ENCODE results near the gene NINL. TPM values are rescaled to one million over a fixed set of nuclear protein-coding genes. Genes with fewer than 3 reads are reported as not detected.

NINL gene
- total and polyA plus RNA-seq, 2 of the 8 experiments (the other 6 are each of a cell fraction or from before 2014, with no cell fraction given): 15.3 to 30.0 TPM

- Histone ChIP-seq H3K27ac (ENCODE audit: low read depth, low read length) (no peak overlapping the region), H3K9me3 (ENCODE audit: insufficient read depth in 2 of 2, low read depth in 1 of 2, low read length in 1 of 2) (no peaks in the 10 kb centered on the region), H3K4me3 (ENCODE audit: extremely low read depth in 1 of 4, insufficient read depth in 2 of 4, low read depth in 3 of 4, low read length in 4 of 4) (no peak overlapping the region), H3K56ac (replicated peaks; ENCODE audit: insufficient read length, low read depth, low read length) (no peak overlapping the region), H3K18ac (ENCODE audit: extremely low read depth, low read length) (no peak overlapping the region), H3K27me3 (replicated peaks in 1 of 4; ENCODE audit: control insufficient read depth in 3 of 4, extremely low read depth in 1 of 4, insufficient read depth in 3 of 4, low read length in 3 of 4) (no peaks in the 10 kb centered on the region), H2BK12ac (ENCODE audit: low read depth, low read length) (no peak overlapping the region), H3K79me1 (ENCODE audit: low read depth, low read length) (peaks cover 13% of the 10 kb centered on the region), H3K4ac (replicated peaks; ENCODE audit: insufficient read length, low read depth, low read length) (no peak overlapping the region), H4K5ac (ENCODE audit: insufficient read length, low read depth, low read length) (no peak overlapping the region), H4K20me1 (replicated peaks in 1 of 2; ENCODE audit: control insufficient read depth in 1 of 2, insufficient read depth in 2 of 2, low read length in 2 of 2) (peaks cover 3 to 23% of the 10 kb centered on the region in 2 experiments), H3K36me3 (ENCODE audit: control insufficient read depth in 2 of 4, insufficient read depth in 4 of 4, low read length in 3 of 4) (no peaks in the 10 kb centered on the region), H3K4me1 (replicated peaks in 1 of 4; ENCODE audit: control insufficient read depth in 3 of 4, insufficient read depth in 4 of 4, low read length in 3 of 4) (peaks cover 0 to 2% (median 0%) of the 10 kb centered on the region in 4 experiments; a peak in 1 of 7 replicates), H3K23me2 (ENCODE audit: low read depth, low read length) (no peaks in the 10 kb centered on the region), H3K14ac (ENCODE audit: insufficient read length) (no peak overlapping the region), H2BK120ac (replicated peaks; ENCODE audit: low read depth, low read length) (no peak overlapping the region), H3K79me2 (ENCODE audit: control insufficient read depth in 1 of 2, insufficient read depth in 2 of 2, low read length in 2 of 2) (peaks cover 0 to 80% of the 10 kb centered on the region in 2 experiments), H4K91ac (replicated peaks; ENCODE audit: insufficient read length, low read length) (no peak overlapping the region), H2AK5ac (ENCODE audit: low read depth, low read length) (no peak overlapping the region), H2BK15ac (ENCODE audit: low read length) (no peak overlapping the region), H2BK20ac (ENCODE audit: low read length) (no peak overlapping the region), H3K23ac (ENCODE audit: insufficient read length) (no peak overlapping the region), H3K4me2 (ENCODE audit: insufficient read depth in 1 of 2, low read depth in 2 of 2, low read length in 2 of 2) (no peak overlapping the region), H3K9ac (replicated peaks in 1 of 4; ENCODE audit: extremely low read depth in 1 of 4, low read depth in 3 of 4, low read length in 3 of 4) (no peak overlapping the region), H4K8ac (ENCODE audit: extremely low read depth, insufficient read depth, low read length) (no peak overlapping the region), H2BK5ac (ENCODE audit: low read depth, low read length) (no peak overlapping the region), H2AFZ (ENCODE audit: low read length) (no peak overlapping the region)
- DNase-seq (ENCODE audit: low read depth in 1 of 2, low spot score in 2 of 2) (no peak), FAIRE-seq (no peak)
- POLR2A ChIA-PET (ENCODE audit: partially characterized antibody): interaction anchor here (0.6 to 2.3 kb wide), 2 partner anchors 10 to 48 kb away, joined by 3 to 19 read pairs; partner anchors contain the start of gene NINL
- CTCF ChIA-PET (ENCODE audit: partially characterized antibody): interaction anchor here (1.1 to 2.0 kb wide), 4 partner anchors 77 to 286 kb away, joined by 3 to 10 read pairs (median 6); no protein-coding TSS in a partner anchor
- WGBS, 2 experiments (ENCODE audit: extremely low coverage in 1 of 2, insufficient coverage in 1 of 2, insufficient read length in 1 of 2, insufficient replicate concordance in 2 of 2, low coverage in 1 of 2, low lambda C conversion rate in 2 of 2, missing lambda C conversion rate in 1 of 2): 89% methylated on average over 6 of the region's 6 CpGs; no CpG with 5 or more reads in 1 of the 2 experiments
- TF ChIP-seq RAD21 (IDR thresholded peaks at IDR 0.05 in 1 of 2, conservative IDR thresholded peaks at IDR 0.05 in 1 of 2; ENCODE audit: low read depth in 2 of 2, low read length in 2 of 2) (no peak), CBX5 (IDR thresholded peaks at IDR 0.05; ENCODE audit: low read depth, low read length) (no peak), SAP30 (IDR thresholded peaks at IDR 0.05; ENCODE audit: insufficient read depth, insufficient replicate concordance, low read length) (no peak), CTBP2 (IDR thresholded peaks at IDR 0.05; ENCODE audit: borderline replicate concordance, insufficient read depth, insufficient read length, low read length) (no peak), MAX (IDR thresholded peaks at IDR 0.05) (no peak), ASH2L (IDR thresholded peaks at IDR 0.05; ENCODE audit: low read length) (no peak), SP1 (IDR thresholded peaks at IDR 0.05; ENCODE audit: low read depth, low read length) (no peak), E2F6 (IDR thresholded peaks at IDR 0.05) (no peak), ZNF274 (IDR thresholded peaks at IDR 0.05; ENCODE audit: borderline replicate concordance, extremely low read depth, low read length) (no peak), EGR1 (IDR thresholded peaks at IDR 0.05; ENCODE audit: borderline replicate concordance, low read depth, low read length) (no peak)
These were observed 11.8 kb downstream of the NINL start for GRCh38 chr20:25573288-25574251.
